Esophagus (tissue), 2 donors: ENCODE results near the gene MKNK2. TPM values are rescaled to one million over a fixed set of nuclear protein-coding genes. Genes with fewer than 3 reads are reported as not detected.
A peak's percentile ranks its signal among the peaks of the same experiment; 100 is the strongest.

Experiments used
- H3K27ac ChIP-seq, 2 donors: one replicate each; pipeline ENCODE4 v1.5.1; 2013; ENCODE audit warnings: low read depth in 2 of 2, mild to moderate bottlenecking in 2 of 2, inconsistent platforms in 1 of 2, low read length in 1 of 2, moderate library complexity in 1 of 2
- H3K27me3 ChIP-seq, 2 donors: one replicate each; pipeline ENCODE4 v1.6.1; 2013; ENCODE audit warnings: low read length in 2 of 2, control low read depth in 1 of 2, mild to moderate bottlenecking in 1 of 2; ENCODE audit not compliant: insufficient read depth in 2 of 2, control insufficient read depth in 1 of 2
- H3K36me3 ChIP-seq, 2 donors: one replicate each; pipeline ENCODE4 v1.6.1; 2013; ENCODE audit warnings: low read length in 1 of 2; ENCODE audit not compliant: control insufficient read depth in 2 of 2, insufficient read depth in 2 of 2
- H3K4me1 ChIP-seq, 2 donors: one replicate each; pipeline ENCODE4 v1.6.1; 2013; ENCODE audit warnings: low read length in 1 of 2; ENCODE audit not compliant: control insufficient read depth in 2 of 2, insufficient read depth in 2 of 2
- H3K4me3 ChIP-seq, 2 donors: one replicate each; pipeline ENCODE4 v1.5.1; 2013; ENCODE audit warnings: low read length in 2 of 2, mild to moderate bottlenecking in 2 of 2, low read depth in 1 of 2, moderate library complexity in 1 of 2
- H3K9me3 ChIP-seq, 2 donors: one replicate each; pipeline ENCODE4 v1.6.1; 2013; ENCODE audit warnings: mild to moderate bottlenecking in 2 of 2, low read depth in 1 of 2, low read length in 1 of 2, moderate library complexity in 1 of 2; ENCODE audit not compliant: control insufficient read depth in 2 of 2, insufficient read depth in 1 of 2
- WGBS, 2 donors: extraction: QIAGEN DNeasy Blood & Tissue Kit; methylation state at CpG; one replicate each; pipeline ENCODE4 v1.1.7; 2013; 5-methylcytosine and 5-hydroxymethylcytosine counted together
- polyA plus RNA-seq, 2 donors: library from polyadenylated mRNA; stranded (reverse); fragments of 200-250 nt; gene quantifications; one replicate each; pipeline ENCODE4 v1.2.3, GENCODE V29; 2013
- donor health status: healthy with polysubstance abuse.
- donor health status: Bipolar disorder and iron deficiency.

The MKNK2 gene
- polyA plus RNA-seq, 2 donors = 167 to 244 TPM

DNA sequence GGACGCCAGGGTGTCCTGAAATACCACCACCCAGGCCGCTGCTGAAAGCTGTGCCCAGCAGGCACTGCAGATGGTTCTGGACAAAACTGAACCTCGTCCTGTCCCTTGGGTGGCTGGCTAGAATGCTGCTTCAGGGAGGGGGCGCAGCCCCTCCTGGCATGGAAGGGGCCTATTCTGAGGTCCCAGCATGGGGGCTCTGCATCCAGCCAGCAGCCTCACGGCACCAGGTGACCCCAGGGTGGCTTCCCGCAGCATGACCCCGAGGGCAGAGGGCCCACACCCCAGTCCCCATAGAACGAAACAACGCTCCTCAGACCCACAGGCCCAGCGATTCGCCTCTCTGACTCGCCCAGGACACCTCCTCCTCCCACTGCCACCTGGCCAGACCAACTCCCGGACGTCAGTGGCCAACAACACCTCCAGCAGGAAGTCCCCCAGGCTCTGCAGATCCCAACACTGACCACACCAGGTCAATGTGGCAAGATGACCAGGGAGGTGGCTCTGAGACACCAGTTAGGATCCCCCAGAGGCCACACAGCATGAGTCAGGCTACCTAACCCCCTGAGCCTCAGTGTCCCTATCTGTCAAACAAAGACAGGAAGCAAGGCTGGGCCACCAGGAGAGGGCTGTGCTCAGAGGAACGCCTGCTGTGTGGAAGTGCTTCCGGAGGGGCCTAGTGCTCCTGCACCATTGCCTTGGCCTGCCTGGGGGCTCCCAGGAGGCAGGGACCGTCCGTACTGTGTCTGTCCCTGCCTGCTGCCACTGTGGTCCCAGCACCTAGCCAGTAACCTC, 6.1 kb downstream of the MKNK2 start:
- Histone ChIP-seq H3K27me3 (no peaks in the 10 kb centered on the region), H3K4me3 (no peak overlapping the region), H3K4me1 (peaks cover 36 to 76% of the 10 kb centered on the region in 2 donors), H3K9me3 (no peaks in the 10 kb centered on the region), H3K27ac (peak overlapping the region; percentile 98), H3K36me3 (peaks cover 3 to 70% of the 10 kb centered on the region in 2 donors)
- 71 to 72% methylated on average over 18 of the region's 18 CpGs for WGBS, 2 donors

DNA sequence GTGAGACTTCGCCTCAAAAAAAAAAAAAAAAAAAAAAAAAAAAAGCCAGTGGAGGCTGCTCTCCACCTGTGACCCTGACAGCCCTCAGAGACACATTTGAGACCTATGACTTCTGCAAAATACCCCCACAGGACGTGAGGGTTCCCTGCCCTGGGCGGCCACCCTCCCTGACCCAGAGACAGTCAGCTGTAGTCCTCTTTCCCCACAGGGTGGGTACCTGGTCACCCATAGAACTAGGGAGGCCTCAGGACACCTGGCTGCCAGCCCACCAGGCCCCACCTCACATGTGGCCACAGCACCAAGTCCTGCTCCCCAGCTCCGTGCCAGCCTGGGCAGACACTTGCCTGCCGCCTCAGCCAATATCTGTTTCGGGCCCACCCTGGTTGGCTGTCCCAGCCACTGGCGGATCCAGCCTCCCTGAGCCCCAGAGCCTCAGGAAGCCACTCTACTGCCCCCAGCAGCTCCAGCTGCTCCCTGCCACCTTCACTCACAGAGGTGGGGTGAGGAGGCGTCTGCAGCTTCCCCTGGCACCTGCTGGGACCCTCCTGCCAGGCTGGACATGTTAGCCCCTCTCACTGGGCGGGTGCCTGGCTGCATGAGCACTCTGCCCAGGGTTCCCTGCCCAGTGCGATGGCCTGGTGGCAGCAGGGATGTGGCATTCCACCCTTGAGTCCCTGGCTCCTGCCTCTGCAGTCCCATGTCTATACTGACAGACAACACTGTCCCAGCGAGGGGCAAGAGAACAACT, 6.9 kb downstream of the MKNK2 start:
- H3K4me3 ChIP-seq = no peak overlapping the region
- H3K36me3 ChIP-seq = peaks cover 3 to 73% of the 10 kb centered on the region in 2 donors
- no peaks in the 10 kb centered on the region for H3K27me3 ChIP-seq
- no peaks in the 10 kb centered on the region for H3K9me3 ChIP-seq
- WGBS, 2 donors = 77 to 80% methylated on average over 11 of the region's 11 CpGs
- peaks cover 34 to 75% of the 10 kb centered on the region in 2 donors for H3K4me1 ChIP-seq
- peak overlapping the region; percentile 98 for H3K27ac ChIP-seq

DNA sequence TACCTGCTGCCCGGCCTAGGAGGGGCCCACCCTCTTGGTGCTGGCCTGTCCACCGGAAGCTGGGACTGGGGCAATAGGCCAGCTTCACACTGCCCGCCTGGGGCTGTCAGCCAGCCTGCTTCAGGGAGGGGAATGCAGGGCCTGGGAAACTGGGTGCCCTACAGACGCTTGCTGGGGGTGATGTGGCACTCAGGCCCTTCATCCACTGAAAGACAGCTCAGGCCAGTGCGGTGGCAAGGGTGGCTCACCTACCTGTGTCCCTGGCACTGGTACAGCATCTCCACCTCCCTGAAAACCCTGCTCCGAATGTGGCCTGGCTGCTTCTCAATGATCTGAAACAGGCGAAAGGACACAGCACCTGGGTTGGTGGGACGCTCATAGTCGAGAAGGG, 7.8 kb downstream of the MKNK2 start:
- H3K36me3 ChIP-seq = peaks cover 6 to 74% of the 10 kb centered on the region in 2 donors
- no peaks in the 10 kb centered on the region for H3K9me3 ChIP-seq
- H3K27me3 ChIP-seq = no peaks in the 10 kb centered on the region
- WGBS, 2 donors = 52 to 53% methylated on average over 9 of the region's 9 CpGs
- peak overlapping the region; percentile 91 to 95 for H3K27ac ChIP-seq
- H3K4me1 ChIP-seq = peaks cover 27 to 66% of the 10 kb centered on the region in 2 donors
- no peak overlapping the region for H3K4me3 ChIP-seq

DNA sequence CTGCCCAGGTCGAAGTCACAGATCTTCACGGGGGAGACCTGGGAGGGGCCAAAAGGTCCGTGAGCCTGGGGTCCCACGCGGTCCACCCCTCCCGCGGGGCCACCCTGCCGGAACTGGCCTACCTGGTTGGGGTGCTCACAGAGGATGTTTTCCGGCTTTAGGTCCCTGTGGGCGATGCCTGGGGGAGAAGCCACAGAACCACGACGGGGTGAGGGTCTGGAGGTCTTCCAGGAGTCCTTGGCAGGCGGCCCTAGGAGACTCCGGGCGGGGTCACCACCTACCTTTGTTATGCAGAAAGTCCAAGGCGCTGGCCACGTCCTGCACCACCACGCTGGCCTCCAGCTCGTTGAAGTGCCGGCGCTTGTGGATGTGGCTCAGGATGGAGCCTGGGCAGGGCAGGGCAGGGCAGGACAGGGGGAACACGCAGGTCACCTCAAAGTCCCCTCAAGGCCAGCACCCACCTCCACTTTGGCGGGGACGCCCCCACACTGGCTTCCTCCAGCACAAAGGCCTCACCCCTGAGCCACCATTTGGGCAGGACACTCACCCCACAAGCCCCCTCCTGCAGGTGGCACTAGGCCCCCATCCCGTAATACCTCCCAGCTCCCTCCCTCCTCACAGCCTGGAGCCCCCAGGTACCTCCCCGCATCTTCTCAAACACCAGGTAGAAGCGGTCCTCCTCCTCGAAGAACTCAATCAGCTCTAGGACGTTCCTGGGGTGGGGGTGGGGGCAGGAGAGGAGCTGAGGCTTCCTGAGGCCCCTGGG, 8.4 kb downstream of the MKNK2 start:
- peak overlapping the region; percentile 91 to 95 for H3K27ac ChIP-seq

GRCh38 chr19:2041683-2042484, 9.2 kb downstream of the MKNK2 start:
- H3K9me3 ChIP-seq = no peaks in the 10 kb centered on the region
- peak overlapping the region; percentile 95 to 97 for H3K27ac ChIP-seq
- peak overlapping the region in 1 of 2 donors; percentile 35 for H3K4me3 ChIP-seq
- H3K4me1 ChIP-seq = peaks cover 19 to 53% of the 10 kb centered on the region in 2 donors
- WGBS, 2 donors = 4 to 10% methylated on average over 70 to 77 of the region's 77 CpGs
- no peaks in the 10 kb centered on the region for H3K27me3 ChIP-seq
- peaks cover 6 to 65% of the 10 kb centered on the region in 2 donors for H3K36me3 ChIP-seq

More for the DNA sequence above, 8.4 kb downstream of the MKNK2 start:
- no peak overlapping the region for H3K4me3 ChIP-seq
- H3K4me1 ChIP-seq = peaks cover 26 to 61% of the 10 kb centered on the region in 2 donors
- 20 to 21% methylated on average over 29 of the region's 29 CpGs for WGBS, 2 donors
- peaks cover 6 to 69% of the 10 kb centered on the region in 2 donors for H3K36me3 ChIP-seq
- H3K9me3 ChIP-seq = no peaks in the 10 kb centered on the region
- no peaks in the 10 kb centered on the region for H3K27me3 ChIP-seq

DNA sequence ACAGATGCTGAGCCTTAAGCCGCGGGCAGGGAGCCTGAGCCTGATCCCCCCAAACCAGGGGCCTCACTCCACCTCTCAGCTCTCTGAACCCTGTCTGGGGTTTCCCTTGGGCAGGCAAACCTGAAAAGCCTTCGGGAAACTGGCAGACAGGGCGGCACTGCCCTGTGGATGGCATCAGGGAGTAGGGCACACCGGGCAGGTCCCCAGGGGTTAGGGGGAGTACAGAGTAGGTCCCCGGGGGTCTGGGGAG, 9.7 kb downstream of the MKNK2 start:
- H3K9me3 ChIP-seq = no peaks in the 10 kb centered on the region
- no peak overlapping the region for H3K4me3 ChIP-seq
- WGBS, 2 donors = 45 to 56% methylated on average over 6 of the region's 6 CpGs
- peak overlapping the region; percentile 95 to 97 for H3K27ac ChIP-seq
- peaks cover 6 to 60% of the 10 kb centered on the region in 2 donors for H3K36me3 ChIP-seq
- H3K4me1 ChIP-seq = peaks cover 17 to 48% of the 10 kb centered on the region in 2 donors
- no peaks in the 10 kb centered on the region for H3K27me3 ChIP-seq

GRCh38 chr19:2040647-2041432, 10.2 kb downstream of the MKNK2 start:
- Histone ChIP-seq H3K36me3 (peaks cover 6 to 55% of the 10 kb centered on the region in 2 donors), H3K4me3 (no peak overlapping the region), H3K9me3 (peaks cover 0 to 2% of the 10 kb centered on the region in 2 donors), H3K4me1 (peaks cover 14 to 44% of the 10 kb centered on the region in 2 donors), H3K27ac (peak overlapping the region; percentile 95 to 97), H3K27me3 (no peaks in the 10 kb centered on the region)
- WGBS, 2 donors = 77 to 82% methylated on average over 28 of the region's 28 CpGs

- Histone ChIP-seq H3K4me3 (no peak overlapping the region), H3K36me3 (peaks cover 3 to 51% of the 10 kb centered on the region in 2 donors), H3K9me3 (peaks cover 0 to 9% of the 10 kb centered on the region in 2 donors), H3K27me3 (no peaks in the 10 kb centered on the region), H3K4me1 (peaks cover 9 to 37% of the 10 kb centered on the region in 2 donors), H3K27ac (peak overlapping the region; percentile 95 to 97)
- 71 to 75% methylated on average over 19 to 20 of the region's 20 CpGs for WGBS, 2 donors
Measured at GRCh38 chr19:2039959-2040646, 10.9 kb downstream of the MKNK2 start.
